ENCODE data around the gene ZNF474.

- no peak for TF ChIP-seq CTCF (IDR thresholded peaks at IDR 0.05)
- TF ChIP-seq POLR2A (IDR thresholded peaks at IDR 0.05), result no peak
Observed at GRCh38 chr5:122177161-122177560, 47.8 kb downstream of the ZNF474 start.
